Right lobe of liver (tissue), 4 donors: ENCODE measurements around the gene EML5.

ENCODE experiments used
- CTCF ChIP-seq, 4 donors: fragments of 200-600 bp in 3 of 4; fragments of 450-650 bp in 1 of 4; IDR thresholded peaks; one replicate each; pipeline versions ENCODE4 v1.5.1 to v1.8.0; 2016 to 2022; ENCODE audit warnings: antibody characterized with exemption in 4 of 4, mild to moderate bottlenecking in 2 of 4
- POLR2A ChIP-seq: fragments of 450-650 bp; IDR thresholded peaks from one replicate; pipeline ENCODE4 v1.6.1; 2017; ENCODE audit warnings: antibody characterized with exemption, mild to moderate bottlenecking
- donor health status: DM: no; HTN: no; CAD: no.
- donor health status: DM: no; HTN: no; CAD: no.
- donor health status: DM: no; HTN: yes; CAD: no.

- TF ChIP-seq CTCF (IDR thresholded peaks at IDR 0.05) (no peak), POLR2A (no peak)
Observed at GRCh38 chr14:88804477-88804876, 11.7 kb upstream of the EML5 start.
